GM19035 (cell line): Measurements from ENCODE around the gene ATP11C.
A peak's percentile ranks its signal among the peaks of the same experiment; 100 is the strongest.
"Not testable (repeated sequence)": the region's sequence is repeated elsewhere in the genome, so short reads cannot be mapped to it uniquely, and the experiment has no call there.

Experiments
- ATAC-seq: cut with Tn5 transposase; IDR thresholded peaks from one replicate; pipeline ENCODE4 v1.9.1; 2021; ENCODE audit not compliant: unreplicated experiment

The ATP11C gene

GRCh38 chrX:139924696-139925095 is 8.2 kb downstream of the ATP11C start:
- no peak for ATAC-seq

GRCh38 chrX:139924069-139924695 is 8.7 kb downstream of the ATP11C start:
- no peak for ATAC-seq

- ATAC-seq = not testable (repeated sequence)
Observed at GRCh38 chrX:139921142-139921541, 11.7 kb downstream of the ATP11C start.

DNA sequence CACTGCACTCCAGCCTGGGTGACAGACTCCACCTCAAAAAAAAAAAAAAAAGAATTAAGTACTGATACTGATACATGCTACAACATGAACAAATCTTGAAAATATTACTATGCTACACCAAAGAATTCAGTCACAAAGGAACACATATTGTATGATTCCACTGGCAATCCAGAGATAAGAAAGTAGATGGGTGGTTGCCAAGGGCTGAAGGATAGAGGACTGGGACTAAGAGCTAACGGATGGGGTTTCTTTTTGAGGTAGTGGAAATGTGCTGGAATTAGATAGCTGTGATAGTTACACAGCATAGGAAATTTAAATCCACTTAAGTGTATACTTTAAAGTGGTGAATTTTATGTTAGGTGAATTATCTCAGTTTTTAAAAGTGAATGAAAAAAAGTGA is 12.5 kb downstream of the ATP11C start:
- ATAC-seq = no peak

DNA sequence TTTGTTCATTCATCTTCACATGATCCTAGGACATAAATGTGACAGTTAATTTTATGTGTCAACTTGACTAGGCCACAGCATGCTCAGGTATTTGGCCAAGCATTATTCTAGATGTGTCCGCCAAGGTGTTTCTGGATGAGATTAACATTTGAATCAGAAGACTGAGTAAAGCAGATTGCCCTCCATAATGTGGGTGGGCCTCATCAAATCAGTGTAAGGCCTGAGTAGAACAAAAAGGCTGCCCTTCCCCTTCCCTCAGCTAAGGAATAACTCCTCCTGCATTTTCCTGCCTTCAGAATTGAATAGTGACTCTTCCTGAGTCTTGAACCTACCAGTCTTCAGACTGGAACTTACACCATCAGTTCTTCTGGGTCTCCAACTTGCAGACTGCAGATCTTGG is 18.4 kb downstream of the ATP11C start:
- no peak for ATAC-seq

GRCh38 chrX:139909712-139910111 is 23.1 kb downstream of the ATP11C start:
- no peak for ATAC-seq

GRCh38 chrX:139907078-139907477 is 25.8 kb downstream of the ATP11C start:
- no peak for ATAC-seq

- ATAC-seq = no peak
Observed at GRCh38 chrX:139905743-139906142, 27.1 kb downstream of the ATP11C start.

DNA sequence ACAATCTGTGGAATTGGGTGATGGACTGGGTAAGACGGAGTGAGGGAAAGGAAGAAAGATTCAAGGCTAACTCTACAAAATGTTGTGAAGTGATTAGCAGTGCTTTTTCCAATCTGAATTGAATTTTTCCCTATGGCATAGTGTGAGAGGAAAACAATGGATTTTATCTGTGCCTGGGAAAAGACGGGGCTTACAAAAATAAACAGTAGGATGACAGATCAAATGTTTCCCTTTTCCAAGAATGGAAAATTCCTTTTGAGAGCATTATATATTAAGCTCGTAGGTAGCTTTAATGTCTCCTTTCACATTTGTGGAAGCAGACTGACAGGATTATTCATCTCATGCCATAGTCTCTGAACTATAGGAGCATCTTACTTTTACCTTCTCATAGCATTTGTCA is 27.8 kb downstream of the ATP11C start:
- no peak for ATAC-seq

DNA sequence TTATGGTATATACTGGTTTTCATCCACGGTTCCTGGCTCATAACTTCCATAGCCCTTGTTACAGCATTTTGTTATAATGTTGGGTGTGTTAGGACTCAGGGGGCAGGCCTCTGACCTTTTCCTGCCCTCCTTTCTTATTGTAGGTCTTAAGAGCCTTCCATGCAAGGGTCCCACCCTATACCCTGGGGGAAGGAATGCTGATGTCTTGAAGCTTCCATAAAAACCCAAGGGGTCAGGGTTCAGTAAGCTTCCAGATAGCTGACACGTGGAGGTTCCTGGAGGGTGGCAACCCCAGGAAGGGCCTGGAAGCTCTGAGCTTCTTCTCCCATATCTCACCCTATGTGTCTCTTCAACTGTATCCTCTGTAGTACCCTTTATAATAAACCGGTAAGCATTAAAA is 29.6 kb downstream of the ATP11C start:
- no peak for ATAC-seq

- no peak for ATAC-seq
Observed at GRCh38 chrX:139902559-139902958, 30.3 kb downstream of the ATP11C start.

DNA sequence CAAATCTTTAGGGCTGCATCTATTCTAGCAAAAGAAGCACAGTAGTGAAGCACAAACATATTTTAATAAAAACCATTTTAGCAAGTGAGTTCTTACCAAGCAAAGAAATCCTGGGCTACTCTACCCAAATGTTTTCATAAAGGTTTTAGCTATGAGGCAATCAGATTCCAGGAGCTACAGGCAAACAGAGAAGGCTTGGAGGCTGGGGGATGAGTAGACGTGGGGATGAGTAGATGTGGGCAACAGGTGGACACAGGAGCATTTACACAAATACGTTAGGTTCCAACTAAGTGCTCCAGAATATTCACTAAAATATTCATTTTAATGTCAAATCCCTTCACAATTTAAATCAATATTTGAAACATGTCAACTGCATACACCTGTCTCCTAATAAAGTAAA is 34.5 kb downstream of the ATP11C start:
- ATAC-seq = no peak

- ATAC-seq = peak; percentile 70
Observed at GRCh38 chrX:139892512-139892911, 40.3 kb downstream of the ATP11C start.

DNA sequence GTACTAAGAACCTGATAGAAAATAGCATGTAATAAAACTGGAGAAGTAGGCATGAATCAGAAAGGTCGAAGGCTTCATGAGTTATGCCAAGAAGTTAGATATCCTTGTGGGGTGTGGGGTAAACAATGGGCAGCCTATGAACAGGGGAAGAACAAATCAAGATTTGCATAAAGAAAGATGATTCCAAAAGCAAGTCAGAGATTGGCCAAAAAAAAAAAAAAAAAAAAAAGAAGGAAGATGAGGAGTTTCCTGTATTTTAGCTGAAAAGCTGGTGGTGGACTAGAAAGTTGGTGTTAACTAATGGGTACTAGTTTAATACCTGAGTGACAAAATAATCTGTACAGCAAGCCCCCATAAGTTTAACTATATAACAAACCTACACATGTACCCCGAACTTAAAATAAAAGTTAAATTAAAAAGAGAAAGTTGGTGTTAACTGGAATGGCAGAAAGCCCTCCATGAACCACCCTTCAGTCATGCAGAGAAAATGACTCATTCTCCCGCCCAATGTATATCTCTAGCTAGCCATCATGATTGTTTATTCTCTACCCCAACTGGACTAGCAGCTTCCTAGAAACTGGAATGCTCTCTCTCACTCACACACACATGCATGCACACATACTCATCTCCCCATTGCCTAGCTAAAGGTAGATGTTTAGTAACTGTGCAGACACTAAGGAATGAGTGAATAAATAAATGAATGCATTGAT is 41.7 kb downstream of the ATP11C start:
- no peak for ATAC-seq

- no peak for ATAC-seq
Observed at GRCh38 chrX:139889760-139890159, 43.1 kb downstream of the ATP11C start.

GRCh38 chrX:139883984-139884383 is 48.9 kb downstream of the ATP11C start:
- no peak for ATAC-seq

- ATAC-seq = no peak
Observed at GRCh38 chrX:139882299-139882698, 50.6 kb downstream of the ATP11C start.

DNA sequence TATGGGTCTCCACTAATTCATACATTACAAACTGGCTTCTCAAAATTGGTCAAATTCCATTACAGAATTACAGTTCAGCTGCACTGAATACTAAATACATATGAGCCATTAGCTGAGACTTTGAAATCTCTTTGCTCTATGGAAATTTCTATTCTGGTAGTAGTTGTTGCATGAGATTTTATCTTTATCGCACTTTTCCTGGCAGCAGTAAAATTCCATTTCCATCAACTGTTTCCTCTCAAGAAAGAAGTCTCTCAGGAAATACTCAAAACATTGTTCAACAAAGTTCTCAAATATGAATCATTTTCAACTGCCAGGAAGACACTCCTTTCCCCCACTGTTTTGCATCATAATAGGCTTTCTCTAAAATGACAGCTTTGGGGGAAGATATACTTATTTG is 51.3 kb downstream of the ATP11C start:
- no peak for ATAC-seq

- no peak for ATAC-seq
Observed at GRCh38 chrX:139881130-139881529, 51.7 kb downstream of the ATP11C start.

- no peak for ATAC-seq
Observed at GRCh38 chrX:139877710-139878414, 55.0 kb downstream of the ATP11C start.

GRCh38 chrX:139875841-139876240 is 57.0 kb downstream of the ATP11C start:
- no peak for ATAC-seq

GRCh38 chrX:139869796-139870195 is 63.1 kb downstream of the ATP11C start:
- no peak for ATAC-seq
